OCI-LY3 (cell line): ENCODE measurements around the gene CBY1.

Source experiments
- H2AFZ ChIP-seq: fragments of 200-600, 300-600 bp; shearing (Covaris generic); 2 replicates; pipeline ENCODE4 v1.6.0; 2014; ENCODE audit warnings: antibody characterized with exemption, low read depth, low read length
- H3K27ac ChIP-seq: fragments of 200-600, 300-600 bp; sonication (generic); 2 replicates; pipeline ENCODE4 v1.5.1; 2014; ENCODE audit warnings: mild to moderate bottlenecking, low read length, moderate library complexity, mixed read lengths
- H3K27me3 ChIP-seq: fragments of 200-600, 300-600 bp; sonication (generic); 2 replicates; pipeline ENCODE4 v1.6.1; 2014; ENCODE audit warnings: low read depth, low read length, mixed read lengths
- H3K36me3 ChIP-seq: fragments of 200-600, 300-600 bp; sonication (generic); replicated peaks from 2 replicates; pipeline ENCODE3; 2014; ENCODE audit warnings: low read depth, low read length, mixed read lengths
- H3K4me1 ChIP-seq: fragments of 300-600, 200-600 bp; sonication (generic); 2 replicates; pipeline ENCODE4 v1.6.1; 2014; ENCODE audit warnings: low read length, mixed read lengths
- H3K4me2 ChIP-seq: fragments of 200-600, 300-600 bp; sonication (generic); 2 replicates; pipeline ENCODE4 v1.6.1; 2014; ENCODE audit warnings: low read length, mixed read lengths
- H3K4me3 ChIP-seq: fragments of 300-600, 200-600 bp; sonication (generic); 2 replicates; pipeline ENCODE4 v1.5.1; 2014; ENCODE audit warnings: antibody characterized with exemption, mild to moderate bottlenecking, low read length, moderate library complexity
- H3K79me2 ChIP-seq: fragments of 300-600, 200-600 bp; shearing (Covaris generic); 2 replicates; pipeline ENCODE4 v1.6.1; 2014; ENCODE audit warnings: mild to moderate bottlenecking, low read length, mixed read lengths
- H3K9ac ChIP-seq: fragments of 300-600, 200-600 bp; shearing (Covaris generic); 2 replicates; pipeline ENCODE4 v1.6.0; 2014; ENCODE audit warnings: mild to moderate bottlenecking, low read length, moderate library complexity
- H3K9me3 ChIP-seq: fragments of 200-600, 300-600 bp; shearing (Covaris generic); 2 replicates; pipeline ENCODE4 v1.6.1; 2014; ENCODE audit warnings: low read length, mixed read lengths; ENCODE audit not compliant: insufficient read depth
- H4K20me1 ChIP-seq: fragments of 200-600, 300-600 bp; sonication (generic); 2 replicates; pipeline ENCODE4 v1.6.1; 2016; ENCODE audit warnings: low read length, mixed read lengths; ENCODE audit not compliant: insufficient read depth
- CTCF ChIP-seq: fragments of 200-600, 300-600 bp; sonication (generic); IDR thresholded peaks from 2 replicates; pipeline ENCODE4 v1.5.1; 2014; ENCODE audit warnings: antibody characterized with exemption, low read length, low read depth
- EZH2phosphoT487 ChIP-seq: fragments of 200-600 bp; shearing (Covaris generic); IDR thresholded peaks from 2 replicates; pipeline ENCODE4 v1.6.1; 2018; ENCODE audit warnings: antibody characterized with exemption, mixed run types, low read depth

CBY1 gene

GRCh38 chr22:38623351-38623750 lies 33.1 kb upstream of the CBY1 start:
- Histone ChIP-seq H3K79me2 (no peaks in the 10 kb centered on the region), H3K4me1 (no peaks in the 10 kb centered on the region), H4K20me1 (no peaks in the 10 kb centered on the region), H2AFZ (no peak overlapping the region), H3K4me2 (no peak overlapping the region), H3K27me3 (no peaks in the 10 kb centered on the region), H3K27ac (no peak overlapping the region), H3K9me3 (no peaks in the 10 kb centered on the region), H3K9ac (no peak overlapping the region), H3K36me3 (no peaks in the 10 kb centered on the region), H3K4me3 (no peak overlapping the region)
- no peak for TF ChIP-seq CTCF
- no peak for TF ChIP-seq EZH2phosphoT487

- H3K4me3 ChIP-seq: no peak overlapping the region
- no peaks in the 10 kb centered on the region for H3K9me3 ChIP-seq
- no peak overlapping the region for H2AFZ ChIP-seq
- H3K79me2 ChIP-seq: no peaks in the 10 kb centered on the region
- no peaks in the 10 kb centered on the region for H3K36me3 ChIP-seq
- no peaks in the 10 kb centered on the region for H3K4me1 ChIP-seq
- no peaks in the 10 kb centered on the region for H3K27me3 ChIP-seq
- H3K27ac ChIP-seq: no peak overlapping the region
- H3K9ac ChIP-seq: no peak overlapping the region
- H3K4me2 ChIP-seq: no peak overlapping the region
- no peaks in the 10 kb centered on the region for H4K20me1 ChIP-seq
- TF ChIP-seq CTCF: no peak
- TF ChIP-seq EZH2phosphoT487: no peak
These were observed 28.0 kb upstream of the CBY1 start for GRCh38 chr22:38628444-38628843.

- Histone ChIP-seq H4K20me1 (no peaks in the 10 kb centered on the region), H3K27me3 (no peaks in the 10 kb centered on the region), H2AFZ (no peak overlapping the region), H3K36me3 (no peaks in the 10 kb centered on the region), H3K79me2 (no peaks in the 10 kb centered on the region), H3K9me3 (no peaks in the 10 kb centered on the region), H3K4me2 (no peak overlapping the region), H3K4me1 (no peaks in the 10 kb centered on the region), H3K27ac (no peak overlapping the region), H3K4me3 (no peak overlapping the region), H3K9ac (no peak overlapping the region)
- TF ChIP-seq CTCF (no peak), EZH2phosphoT487 (no peak)
These were observed 27.3 kb upstream of the CBY1 start for GRCh38 chr22:38629108-38629507.

- Histone ChIP-seq H4K20me1 (no peaks in the 10 kb centered on the region), H3K4me3 (no peak overlapping the region), H3K36me3 (no peaks in the 10 kb centered on the region), H3K9ac (no peak overlapping the region), H3K9me3 (no peaks in the 10 kb centered on the region), H3K4me1 (no peaks in the 10 kb centered on the region), H3K27ac (no peak overlapping the region), H3K4me2 (no peak overlapping the region), H3K27me3 (no peaks in the 10 kb centered on the region), H2AFZ (no peak overlapping the region), H3K79me2 (no peaks in the 10 kb centered on the region)
- TF ChIP-seq CTCF (no peak), EZH2phosphoT487 (no peak)
These were observed 24.7 kb upstream of the CBY1 start for GRCh38 chr22:38631724-38632123.
